H9 (cell line): ENCODE measurements around the gene HM13. TPM values are rescaled to one million over a fixed set of nuclear protein-coding genes. Genes with fewer than 3 reads are reported as not detected.

Experiments
- DNase-seq: peaks from one replicate; pipeline ENCODE4 v3.0.0-alpha.2; 2017
- H2AFZ ChIP-seq: one replicate; pipeline ENCODE4 v1.6.1; 2013; ENCODE audit warnings: mild to moderate bottlenecking, low read length, control low read depth, moderate library complexity
- H2AK5ac ChIP-seq: 2 replicates; pipeline ENCODE4 v1.6.1; 2013; ENCODE audit warnings: low read length, control low read depth, mixed read lengths; ENCODE audit not compliant: insufficient read length
- H2BK120ac ChIP-seq: one replicate; pipeline ENCODE4 v1.6.1; 2013; ENCODE audit warnings: low read depth, mild to moderate bottlenecking, low read length, control low read depth, inconsistent platforms; ENCODE audit not compliant: poor library complexity, severe bottlenecking
- H2BK12ac ChIP-seq: 2 replicates; pipeline ENCODE4 v1.6.1; 2013; ENCODE audit warnings: low read length, control low read depth, mixed read lengths, low read depth; ENCODE audit not compliant: insufficient read length
- H2BK15ac ChIP-seq: 2 replicates; pipeline ENCODE4 v1.6.1; 2013; ENCODE audit warnings: low read depth, low read length, control low read depth
- H2BK20ac ChIP-seq: one replicate; pipeline ENCODE4 v1.6.1; 2013; ENCODE audit warnings: low read depth, mild to moderate bottlenecking, low read length, control low read depth, inconsistent platforms; ENCODE audit not compliant: poor library complexity, severe bottlenecking
- H2BK5ac ChIP-seq: 2 replicates; pipeline ENCODE4 v1.6.1; 2013; ENCODE audit warnings: low read length, control low read depth, mixed read lengths; ENCODE audit not compliant: insufficient read length
- H3K14ac ChIP-seq: 2 replicates; pipeline ENCODE4 v1.6.1; 2013; ENCODE audit warnings: low read length, control low read depth; ENCODE audit not compliant: insufficient read depth
- H3K18ac ChIP-seq: 2 replicates; pipeline ENCODE4 v1.6.1; 2013; ENCODE audit warnings: low read depth, mild to moderate bottlenecking, mixed read lengths, low read length, control low read depth; ENCODE audit not compliant: insufficient read length
- H3K23ac ChIP-seq: 2 replicates; pipeline ENCODE4 v1.6.1; 2013; ENCODE audit warnings: low read length, control low read depth, mixed read lengths, low read depth; ENCODE audit not compliant: insufficient read length
- H3K23me2 ChIP-seq: 2 replicates; pipeline ENCODE4 v1.6.1; 2013; ENCODE audit warnings: low read depth, mild to moderate bottlenecking, mixed read lengths, low read length, control low read depth; ENCODE audit not compliant: insufficient read length, poor library complexity, severe bottlenecking
- H3K27ac ChIP-seq: 2 replicates; pipeline ENCODE4 v1.5.1; 2013; ENCODE audit warnings: low read length, control low read depth, mixed read lengths, low read depth; ENCODE audit not compliant: insufficient read length
- H3K27me3 ChIP-seq: 2 replicates; pipeline ENCODE4 v1.6.1; 2013; ENCODE audit warnings: low read length, control low read depth, inconsistent platforms; ENCODE audit not compliant: insufficient read depth
- H3K4ac ChIP-seq: 2 replicates; pipeline ENCODE4 v1.6.1; 2013; ENCODE audit warnings: low read depth, mild to moderate bottlenecking, control low read depth, inconsistent platforms, low read length, moderate library complexity
- H3K4me1 ChIP-seq: 2 replicates; pipeline ENCODE4 v1.6.1; 2013; ENCODE audit warnings: low read length, control low read depth, inconsistent platforms; ENCODE audit not compliant: insufficient read depth
- H3K4me2 ChIP-seq: 2 replicates; pipeline ENCODE4 v1.6.1; 2013; ENCODE audit warnings: low read length, control low read depth, mixed read lengths; ENCODE audit not compliant: insufficient read length, insufficient read depth
- H3K56ac ChIP-seq: 2 replicates; pipeline ENCODE4 v1.6.1; 2013; ENCODE audit warnings: low read depth, mild to moderate bottlenecking, mixed read lengths, low read length, control low read depth; ENCODE audit not compliant: insufficient read length
- H3K79me1 ChIP-seq: 2 replicates; pipeline ENCODE4 v1.6.1; 2013; ENCODE audit warnings: low read depth, mild to moderate bottlenecking, moderate library complexity, low read length, control low read depth, inconsistent platforms; ENCODE audit not compliant: insufficient read depth, poor library complexity, severe bottlenecking
- H3K79me2 ChIP-seq: 2 replicates; pipeline ENCODE4 v1.6.1; 2013; ENCODE audit warnings: low read length, control low read depth, inconsistent platforms; ENCODE audit not compliant: insufficient read depth
- H3K9ac ChIP-seq: 2 replicates; pipeline ENCODE4 v1.6.1; 2013; ENCODE audit warnings: low read length, control low read depth, mixed read lengths; ENCODE audit not compliant: insufficient read length; ENCODE audit errors: extremely low read depth
- H3K9me3 ChIP-seq: one replicate; pipeline ENCODE4 v1.6.1; 2013; ENCODE audit warnings: low read depth, low read length, inconsistent platforms; ENCODE audit not compliant: control insufficient read depth
- H3T11ph ChIP-seq: one replicate; pipeline ENCODE4 v1.6.1; 2013; ENCODE audit warnings: mild to moderate bottlenecking, low read length, control low read depth, inconsistent platforms
- H4K20me1 ChIP-seq: one replicate; pipeline ENCODE4 v1.6.1; 2013; ENCODE audit not compliant: control insufficient read depth, insufficient read length, insufficient read depth
- H4K5ac ChIP-seq: 2 replicates; pipeline ENCODE4 v1.6.1; 2013; ENCODE audit warnings: low read depth, mild to moderate bottlenecking, mixed read lengths, low read length, control low read depth; ENCODE audit not compliant: insufficient read length
- H4K8ac ChIP-seq: replicated peaks from 2 replicates; pipeline ENCODE4 v1.6.1; 2013; ENCODE audit warnings: low read length, control low read depth, mixed read lengths, low read depth; ENCODE audit not compliant: insufficient read length
- H4K91ac ChIP-seq: 2 replicates; pipeline ENCODE4 v1.6.1; 2013; ENCODE audit warnings: low read depth, mild to moderate bottlenecking, moderate library complexity, mixed read lengths, low read length, control low read depth; ENCODE audit not compliant: insufficient read length
- H3K27ac Mint-ChIP-seq, 3 experiments: 2 replicates in 2 of 3; 3 replicates in 1 of 3; pipeline ENCODE4 v1.8.0; 2020 to 2021; ENCODE audit warnings: mixed read lengths in 3 of 3, mild to moderate bottlenecking in 1 of 3, moderate library complexity in 1 of 3
- H3K27me3 Mint-ChIP-seq: 2 replicates; pipeline ENCODE4 v1.8.0; 2021; ENCODE audit warnings: low read depth, mild to moderate bottlenecking, moderate library complexity, mixed read lengths
- H3K36me3 Mint-ChIP-seq, 3 experiments: 2 replicates in 2 of 3; 3 replicates in 1 of 3; pipeline ENCODE4 v1.8.0; 2020 to 2021; ENCODE audit warnings: low read depth in 3 of 3, mixed read lengths in 3 of 3; ENCODE audit not compliant: insufficient read depth in 1 of 3
- H3K4me1 Mint-ChIP-seq, 2 experiments: 2 replicates each; pipeline ENCODE4 v1.8.0; 2020; ENCODE audit warnings: mixed read lengths in 2 of 2
- H3K4me3 Mint-ChIP-seq, 2 experiments: 2 replicates in 1 of 2; 3 replicates in 1 of 2; pipeline ENCODE4 v1.8.0; 2020 to 2021; ENCODE audit warnings: mild to moderate bottlenecking in 2 of 2, mixed read lengths in 2 of 2, moderate library complexity in 1 of 2
- H3K9me3 Mint-ChIP-seq, 2 experiments: 2 replicates in 1 of 2; 3 replicates in 1 of 2; pipeline ENCODE4 v1.8.0; 2020; ENCODE audit warnings: mild to moderate bottlenecking in 2 of 2, mixed read lengths in 2 of 2, moderate library complexity in 1 of 2
- WGBS: extraction: QIAGEN DNeasy Blood & Tissue Kit; methylation state at CpG from one replicate; pipeline ENCODE4 v1.1.7; 2013; ENCODE audit warnings: missing lambda C conversion rate, low lambda C conversion rate, mixed read lengths; ENCODE audit not compliant: insufficient read length; ENCODE audit errors: extremely low coverage; 5-methylcytosine and 5-hydroxymethylcytosine counted together
- total RNA-seq: library from RNA; stranded (reverse); gene quantifications from 2 replicates; pipeline ENCODE4 v1.2.1, GENCODE V29; 2021
- TF ChIP-seq, protein P1 (sequence below): fragments of 200-600 bp; sonication (generic); conservative IDR thresholded peaks from 3 replicates; pipeline ENCODE4 v1.8.0; 2021; ENCODE audit warnings: antibody characterized with exemption, mild to moderate bottlenecking

HM13 gene
- total RNA-seq, 1 experiment from 2014 or later: 169 TPM

DNA sequence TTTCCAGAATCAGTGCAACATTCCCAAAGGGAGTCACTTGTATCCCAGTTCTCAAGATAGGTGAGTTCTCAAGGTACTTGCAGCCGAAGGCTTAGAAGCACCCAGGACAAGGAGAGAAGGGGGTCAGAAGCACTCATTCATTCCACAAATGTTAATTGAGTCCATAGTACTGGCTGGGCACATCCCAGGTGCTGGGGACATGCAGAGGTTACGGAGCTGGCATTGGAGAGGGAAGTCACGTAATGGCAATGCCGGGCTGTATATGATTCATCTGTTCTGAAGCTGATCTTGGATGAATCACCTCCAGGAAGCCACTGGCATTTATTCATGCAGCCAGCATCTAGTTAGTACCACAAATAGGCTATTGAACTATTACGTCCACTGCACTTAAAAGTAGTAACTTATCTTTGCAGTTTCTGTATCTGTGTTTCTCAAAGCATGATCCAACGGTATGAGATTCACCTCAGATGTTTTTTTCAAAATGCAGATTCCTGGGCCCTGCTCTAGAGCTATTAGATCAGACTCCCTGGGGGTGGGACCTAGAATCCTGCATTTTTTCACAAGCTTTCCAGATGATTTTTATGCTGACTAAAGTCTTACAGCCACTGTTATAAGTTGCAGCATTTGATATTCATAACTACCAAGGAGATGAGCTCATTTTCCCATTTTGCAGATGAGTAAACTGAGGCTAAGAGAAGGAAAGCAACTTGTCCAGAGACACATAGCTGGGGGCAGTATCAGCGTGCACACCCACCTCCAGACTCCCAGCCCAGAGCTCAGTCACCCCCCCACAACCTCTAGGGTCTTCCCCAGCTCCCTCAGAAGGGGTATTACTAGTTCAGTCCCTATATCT, 46.7 kb downstream of the HM13 start:
- no peak overlapping the region for H2AFZ ChIP-seq
- H2BK120ac ChIP-seq: no peak overlapping the region
- H3K56ac ChIP-seq: no peak overlapping the region
- H2AK5ac ChIP-seq: no peak overlapping the region
- no peak overlapping the region for H3K14ac ChIP-seq
- no peak overlapping the region for H3K4me2 ChIP-seq
- no peaks in the 10 kb centered on the region for H3K9me3 ChIP-seq
- no peaks in the 10 kb centered on the region for H3K27me3 Mint-ChIP-seq
- peak overlapping the region; percentile 35 to 99 (median 68); a peak in 2 of 7 replicates for H3K27ac Mint-ChIP-seq
- no peaks in the 10 kb centered on the region for H3K79me2 ChIP-seq
- no peaks in the 10 kb centered on the region for H3K23me2 ChIP-seq
- H4K91ac ChIP-seq: no peak overlapping the region
- H3T11ph ChIP-seq: no peak overlapping the region
- no peaks in the 10 kb centered on the region for H3K79me1 ChIP-seq
- H4K8ac ChIP-seq: no peak overlapping the region
- TF ChIP-seq, protein P1, sequence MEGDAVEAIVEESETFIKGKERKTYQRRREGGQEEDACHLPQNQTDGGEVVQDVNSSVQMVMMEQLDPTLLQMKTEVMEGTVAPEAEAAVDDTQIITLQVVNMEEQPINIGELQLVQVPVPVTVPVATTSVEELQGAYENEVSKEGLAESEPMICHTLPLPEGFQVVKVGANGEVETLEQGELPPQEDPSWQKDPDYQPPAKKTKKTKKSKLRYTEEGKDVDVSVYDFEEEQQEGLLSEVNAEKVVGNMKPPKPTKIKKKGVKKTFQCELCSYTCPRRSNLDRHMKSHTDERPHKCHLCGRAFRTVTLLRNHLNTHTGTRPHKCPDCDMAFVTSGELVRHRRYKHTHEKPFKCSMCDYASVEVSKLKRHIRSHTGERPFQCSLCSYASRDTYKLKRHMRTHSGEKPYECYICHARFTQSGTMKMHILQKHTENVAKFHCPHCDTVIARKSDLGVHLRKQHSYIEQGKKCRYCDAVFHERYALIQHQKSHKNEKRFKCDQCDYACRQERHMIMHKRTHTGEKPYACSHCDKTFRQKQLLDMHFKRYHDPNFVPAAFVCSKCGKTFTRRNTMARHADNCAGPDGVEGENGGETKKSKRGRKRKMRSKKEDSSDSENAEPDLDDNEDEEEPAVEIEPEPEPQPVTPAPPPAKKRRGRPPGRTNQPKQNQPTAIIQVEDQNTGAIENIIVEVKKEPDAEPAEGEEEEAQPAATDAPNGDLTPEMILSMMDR: no peak
- no peak overlapping the region; a peak in 1 of 5 replicates for H3K4me3 Mint-ChIP-seq
- H2BK12ac ChIP-seq: no peak overlapping the region
- WGBS: no CpG with 5 or more reads among the region's 7 CpGs
- H4K20me1 ChIP-seq: no peaks in the 10 kb centered on the region
- no peak overlapping the region for H3K9ac ChIP-seq
- no peak overlapping the region for H3K23ac ChIP-seq
- H2BK15ac ChIP-seq: no peak overlapping the region
- no peak overlapping the region for H3K27ac ChIP-seq
- no peak overlapping the region for H2BK5ac ChIP-seq
- no peak overlapping the region; the same call in 1 of the 2 replicates for H3K4ac ChIP-seq
- H3K36me3 Mint-ChIP-seq: peaks cover 38 to 87% (median 49%) of the 10 kb centered on the region in 3 experiments
- no peaks in the 10 kb centered on the region for H3K27me3 ChIP-seq
- peaks cover 16 to 26% of the 10 kb centered on the region in 2 experiments for H3K4me1 Mint-ChIP-seq
- H4K5ac ChIP-seq: no peak overlapping the region
- no peak overlapping the region for H3K18ac ChIP-seq
- no peaks in the 10 kb centered on the region for H3K9me3 Mint-ChIP-seq
- DNase-seq: no peak
- no peaks in the 10 kb centered on the region for H3K4me1 ChIP-seq
- H2BK20ac ChIP-seq: no peak overlapping the region
